Nephron (organoid): ENCODE data around the gene DZIP1.
"Not testable (repeated sequence)": the region's sequence is repeated elsewhere in the genome, so short reads cannot be mapped to it uniquely, and the experiment has no call there.

Experiments used
- H3K27ac Mint-ChIP-seq, 3 experiments: 2 replicates each; pipeline ENCODE4 v1.8.0; 2020; ENCODE audit warnings: mixed read lengths in 3 of 3, mild to moderate bottlenecking in 2 of 3, moderate library complexity in 1 of 3
- H3K27me3 Mint-ChIP-seq: 2 replicates; pipeline ENCODE4 v1.8.0; 2021; ENCODE audit warnings: low read depth, mild to moderate bottlenecking, moderate library complexity, mixed read lengths
- H3K36me3 Mint-ChIP-seq: 2 replicates; pipeline ENCODE4 v1.8.0; 2020; ENCODE audit warnings: low read depth, mixed read lengths
- H3K4me1 Mint-ChIP-seq: 2 replicates; pipeline ENCODE4 v1.8.0; 2020; ENCODE audit warnings: mixed read lengths
- H3K4me3 Mint-ChIP-seq, 3 experiments: 2 replicates each; pipeline ENCODE4 v1.8.0; 2020; ENCODE audit warnings: mild to moderate bottlenecking in 3 of 3, mixed read lengths in 3 of 3, moderate library complexity in 2 of 3
- H3K9me3 Mint-ChIP-seq: 2 replicates; pipeline ENCODE4 v1.8.0; 2020; ENCODE audit warnings: mixed read lengths
- CTCF ChIP-seq, 3 experiments: fragments of 200-600 bp; sonication (generic); IDR thresholded peaks; one replicate each; pipeline ENCODE4 v1.5.0; 2021; ENCODE audit warnings: antibody characterized with exemption in 3 of 3; ENCODE audit not compliant: unreplicated experiment in 3 of 3

The DZIP1 gene

GRCh38 chr13:95644601-95645052 is at the start of gene DZIP1:
DZIP1 (minus strand) TSS chr13:95644706; CDS start chr13:95642029, 2,677 bp downstream.
- Mint-ChIP-seq H3K36me3 (peaks cover 15% of the 10 kb centered on the region), H3K27ac (peak within 1 kb of the TSS; percentile 80 to 91 (median 81)), H3K9me3 (no peaks in the 10 kb centered on the region), H3K27me3 (no peaks in the 10 kb centered on the region), H3K4me3 (peak within 1 kb of the TSS; percentile 89 to 97 (median 91)), H3K4me1 (peaks cover 23% of the 10 kb centered on the region)
- TF ChIP-seq CTCF (IDR thresholded peaks at IDR 0.05; ENCODE audit: unreplicated experiment in 3 of 3), result no peak

GRCh38 chr13:95690986-95691385 is 46.5 kb upstream of the DZIP1 start:
- H3K27ac Mint-ChIP-seq, H3K4me1 Mint-ChIP-seq, H3K4me3 Mint-ChIP-seq, H3K27me3 Mint-ChIP-seq: not testable (repeated sequence)
- Mint-ChIP-seq H3K36me3 (peaks cover 36% of the 10 kb centered on the region), H3K9me3 (peaks cover 37% of the 10 kb centered on the region)

- peaks cover 43% of the 10 kb centered on the region for H3K9me3 Mint-ChIP-seq
- no peak for TF ChIP-seq CTCF (IDR thresholded peaks at IDR 0.05; ENCODE audit: unreplicated experiment in 3 of 3)
- H3K4me1 Mint-ChIP-seq, result no peaks in the 10 kb centered on the region
- H3K4me3 Mint-ChIP-seq, result no peak overlapping the region
- no peak overlapping the region for H3K27ac Mint-ChIP-seq
- peaks cover 45% of the 10 kb centered on the region for H3K36me3 Mint-ChIP-seq
- H3K27me3 Mint-ChIP-seq, result peaks cover 3% of the 10 kb centered on the region
Observed at GRCh38 chr13:95689582-95689926, 45.0 kb upstream of the DZIP1 start.

GRCh38 chr13:95684960-95685359 is 40.5 kb upstream of the DZIP1 start:
- H3K27ac Mint-ChIP-seq, H3K4me3 Mint-ChIP-seq, H3K4me1 Mint-ChIP-seq, H3K27me3 Mint-ChIP-seq: not testable (repeated sequence)
- H3K9me3 Mint-ChIP-seq, result peaks cover 54% of the 10 kb centered on the region
- H3K36me3 Mint-ChIP-seq, result peaks cover 72% of the 10 kb centered on the region

GRCh38 chr13:95684418-95684817 is 39.9 kb upstream of the DZIP1 start:
- Mint-ChIP-seq H3K36me3 (peaks cover 67% of the 10 kb centered on the region), H3K27ac (no peak overlapping the region), H3K4me1 (peaks cover 13% of the 10 kb centered on the region), H3K9me3 (peaks cover 50% of the 10 kb centered on the region), H3K27me3 (peaks cover 3% of the 10 kb centered on the region), H3K4me3 (no peak overlapping the region)
- TF ChIP-seq CTCF (IDR thresholded peaks at IDR 0.05; ENCODE audit: unreplicated experiment in 3 of 3), result no peak

- Mint-ChIP-seq H3K4me3 (peak overlapping the region in 2 of 3 experiments; percentile 35 to 57), H3K36me3 (peaks cover 40% of the 10 kb centered on the region), H3K27ac (no peak overlapping the region), H3K4me1 (peaks cover 46% of the 10 kb centered on the region), H3K27me3 (no peaks in the 10 kb centered on the region), H3K9me3 (peaks cover 23% of the 10 kb centered on the region)
- TF ChIP-seq CTCF (IDR thresholded peaks at IDR 0.05; ENCODE audit: unreplicated experiment in 3 of 3), result no peak
Observed at GRCh38 chr13:95679722-95680121, 35.2 kb upstream of the DZIP1 start.

- H3K36me3 Mint-ChIP-seq, result peaks cover 39% of the 10 kb centered on the region
- no peak for TF ChIP-seq CTCF (IDR thresholded peaks at IDR 0.05; ENCODE audit: unreplicated experiment in 3 of 3)
- peak overlapping the region; percentile 97 to 98 (median 98) for H3K4me3 Mint-ChIP-seq
- H3K27me3 Mint-ChIP-seq, result no peaks in the 10 kb centered on the region
- H3K27ac Mint-ChIP-seq, result peak overlapping the region; percentile 88 to 95 (median 94)
- peaks cover 47% of the 10 kb centered on the region for H3K4me1 Mint-ChIP-seq
- peaks cover 19% of the 10 kb centered on the region for H3K9me3 Mint-ChIP-seq
Observed at GRCh38 chr13:95678967-95679366, 34.5 kb upstream of the DZIP1 start.
